Esophagus muscularis mucosa (tissue), 4 donors: Measurements from ENCODE around the gene EDDM13. TPM values are rescaled to one million over a fixed set of nuclear protein-coding genes. Genes with fewer than 3 reads are reported as not detected.
"Not testable (repeated sequence)": the region's sequence is repeated elsewhere in the genome, so short reads cannot be mapped to it uniquely, and the experiment has no call there.

Source experiments
- DNase-seq: peaks from one replicate; pipeline ENCODE4 v3.0.0-alpha.2; 2017; ENCODE audit errors: extremely low spot score
- H3K27ac ChIP-seq, 4 donors: fragments of 200-600 bp; sonication (generic); replicated peaks in 1 of 4; 1 replicate in 3 of 4; 2 replicates in 1 of 4; pipeline ENCODE4 v1.5.1; 2016 to 2019; ENCODE audit warnings: mild to moderate bottlenecking in 1 of 4
- H3K27me3 ChIP-seq, 4 donors: fragments of 200-600 bp; sonication (generic); one replicate each; pipeline versions ENCODE4 v1.5.1 to v1.6.0; 2016 to 2019
- H3K36me3 ChIP-seq, 4 donors: fragments of 200-600 bp; sonication (generic); one replicate each; pipeline ENCODE4 v1.5.1; 2016 to 2019
- H3K4me1 ChIP-seq, 4 donors: fragments of 200-600 bp; sonication (generic); one replicate each; pipeline ENCODE4 v1.5.1; 2016 to 2019
- H3K4me3 ChIP-seq, 4 donors: fragments of 200-600 bp; sonication (generic); 1 replicate in 2 of 4; 2 replicates in 2 of 4; pipeline ENCODE4 v1.5.1; 2016 to 2019; ENCODE audit warnings: mild to moderate bottlenecking in 4 of 4, moderate library complexity in 1 of 4
- H3K9me3 ChIP-seq, 4 donors: fragments of 200-600 bp; sonication (generic); 1 replicate in 3 of 4; 2 replicates in 1 of 4; pipeline ENCODE4 v1.5.1; 2016 to 2019
- EP300 ChIP-seq: sonication (generic); formaldehyde crosslinking; IDR thresholded peaks from one replicate; pipeline ENCODE4 v1.6.1; 2017; ENCODE audit warnings: antibody characterized with exemption
- POLR2A ChIP-seq: fragments of 450-650 bp; IDR thresholded peaks from one replicate; pipeline ENCODE4 v1.6.1; 2017; ENCODE audit warnings: antibody characterized with exemption, moderate library complexity, mild to moderate bottlenecking, low read depth
- POLR2AphosphoS5 ChIP-seq, 2 donors: sonication (generic); formaldehyde crosslinking; IDR thresholded peaks; one replicate each; pipeline ENCODE4 v1.6.1; 2017; ENCODE audit warnings: antibody characterized with exemption in 2 of 2
- WGBS: methylation state at CpG from one replicate; pipeline ENCODE4 v1.1.5; 2018; 5-methylcytosine and 5-hydroxymethylcytosine counted together
- intact Hi-C: fragments of 100-400 bp; cut with DNase I; formaldehyde crosslinking; loops from one replicate; pipeline ENCODE4 v1.15.1; 2023
- total RNA-seq, 4 donors: library from RNA; depleted of rRNA; stranded (reverse); fragments of >200 nt; gene quantifications; one replicate each; pipeline versions ENCODE4 v1.1.0 to v1.2.1, GENCODE V29; 2016
- TF ChIP-seq, protein P1 (sequence below), 3 experiments: fragments of 200-600 bp in 2 of 3; fragments of 450-650 bp in 1 of 3; sonication (generic) in 2 of 3; IDR thresholded peaks; one replicate each; pipeline ENCODE4 v1.5.1; 2017 to 2019; ENCODE audit warnings: antibody characterized with exemption in 3 of 3, mild to moderate bottlenecking in 2 of 3, moderate library complexity in 1 of 3

EDDM13 gene
- total RNA-seq, 4 donors from 2014 or later: 2.9 TPM; not detected in 3

DNA sequence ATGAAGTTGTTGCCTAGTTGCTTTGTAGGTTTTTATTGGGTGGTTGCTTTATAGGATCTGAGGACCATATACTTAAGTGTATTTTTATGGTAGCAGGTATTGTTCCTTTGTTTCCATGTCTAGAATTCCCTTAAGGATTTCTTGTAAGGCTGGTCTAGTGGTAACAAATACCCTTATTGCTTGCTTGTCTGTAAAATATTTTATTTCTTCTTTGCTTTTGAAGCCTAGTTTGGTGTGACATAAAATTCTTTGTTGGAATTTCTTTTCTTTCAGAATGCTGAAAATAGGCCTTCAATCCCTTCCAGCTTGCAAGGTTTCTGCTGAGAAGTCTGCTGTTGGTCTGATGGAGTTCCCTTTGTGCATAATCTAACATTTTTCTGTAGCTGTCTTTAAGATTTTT, 60.1 kb downstream of the EDDM13 start:
- Histone ChIP-seq H3K27me3 (no peaks in the 10 kb centered on the region), H3K4me1 (no peaks in the 10 kb centered on the region), H3K9me3 (peaks cover 0 to 14% (median 9%) of the 10 kb centered on the region in 4 donors), H3K4me3 (no peak overlapping the region), H3K36me3 (no peaks in the 10 kb centered on the region), H3K27ac (no peak overlapping the region)
- TF ChIP-seq EP300 (no peak), POLR2A (no peak), POLR2AphosphoS5 (IDR thresholded peaks at IDR 0.05) (no peak)
- TF ChIP-seq, protein P1, sequence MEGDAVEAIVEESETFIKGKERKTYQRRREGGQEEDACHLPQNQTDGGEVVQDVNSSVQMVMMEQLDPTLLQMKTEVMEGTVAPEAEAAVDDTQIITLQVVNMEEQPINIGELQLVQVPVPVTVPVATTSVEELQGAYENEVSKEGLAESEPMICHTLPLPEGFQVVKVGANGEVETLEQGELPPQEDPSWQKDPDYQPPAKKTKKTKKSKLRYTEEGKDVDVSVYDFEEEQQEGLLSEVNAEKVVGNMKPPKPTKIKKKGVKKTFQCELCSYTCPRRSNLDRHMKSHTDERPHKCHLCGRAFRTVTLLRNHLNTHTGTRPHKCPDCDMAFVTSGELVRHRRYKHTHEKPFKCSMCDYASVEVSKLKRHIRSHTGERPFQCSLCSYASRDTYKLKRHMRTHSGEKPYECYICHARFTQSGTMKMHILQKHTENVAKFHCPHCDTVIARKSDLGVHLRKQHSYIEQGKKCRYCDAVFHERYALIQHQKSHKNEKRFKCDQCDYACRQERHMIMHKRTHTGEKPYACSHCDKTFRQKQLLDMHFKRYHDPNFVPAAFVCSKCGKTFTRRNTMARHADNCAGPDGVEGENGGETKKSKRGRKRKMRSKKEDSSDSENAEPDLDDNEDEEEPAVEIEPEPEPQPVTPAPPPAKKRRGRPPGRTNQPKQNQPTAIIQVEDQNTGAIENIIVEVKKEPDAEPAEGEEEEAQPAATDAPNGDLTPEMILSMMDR (IDR thresholded peaks at IDR 0.05): no peak
- DNase-seq: no peak
- intact Hi-C loops: no loop called here

DNA sequence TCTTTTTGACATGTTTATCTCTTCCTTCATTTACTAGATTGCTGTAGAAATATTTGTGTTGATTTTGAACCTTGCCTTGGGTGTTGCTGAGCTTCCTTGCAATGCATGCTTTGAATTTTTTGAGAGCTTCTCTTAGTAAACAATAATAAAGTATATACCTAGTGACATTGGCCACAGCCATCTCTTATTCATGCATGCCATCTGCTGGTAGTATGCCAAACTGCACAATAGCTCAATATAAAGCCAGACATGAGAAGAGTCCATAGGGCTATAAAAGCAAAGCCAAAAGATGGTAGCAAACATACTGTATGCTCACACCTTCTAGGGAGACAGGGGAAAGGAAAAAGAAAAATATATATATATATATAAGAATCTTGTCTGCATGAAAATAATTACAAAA, 61.0 kb downstream of the EDDM13 start:
- Histone ChIP-seq H3K4me3 (no peak overlapping the region), H3K4me1 (no peaks in the 10 kb centered on the region), H3K9me3 (peaks cover 0 to 14% (median 9%) of the 10 kb centered on the region in 4 donors), H3K27ac (no peak overlapping the region), H3K36me3 (no peaks in the 10 kb centered on the region), H3K27me3 (no peaks in the 10 kb centered on the region)
- TF ChIP-seq, protein P1 (IDR thresholded peaks at IDR 0.05): peak in 2 of 3 experiments; percentile 33 to 39
- TF ChIP-seq EP300: no peak
- DNase-seq: no peak
- intact Hi-C loops: no loop called here

DNA sequence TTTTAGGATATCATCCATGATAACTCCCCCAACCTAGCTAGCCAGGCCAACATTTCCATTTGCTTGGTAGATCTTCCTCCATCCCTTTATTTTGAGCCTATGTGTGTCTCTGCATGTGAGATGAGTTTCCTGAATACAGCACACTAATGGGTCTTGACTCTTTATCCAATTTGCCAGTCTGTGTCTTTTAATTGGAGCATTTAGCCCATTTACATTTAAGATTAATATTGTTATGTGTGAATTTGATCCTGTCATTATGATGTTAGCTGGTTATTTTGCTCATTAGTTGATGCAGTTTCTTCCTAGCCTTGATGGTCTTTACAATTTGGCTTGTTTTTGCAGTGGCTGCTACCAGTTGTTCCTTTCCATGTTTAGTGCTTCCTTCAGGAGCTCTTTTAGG, 62.8 kb downstream of the EDDM13 start:
- H3K4me1 ChIP-seq, H3K36me3 ChIP-seq, intact Hi-C loops, H3K4me3 ChIP-seq, H3K27me3 ChIP-seq, H3K27ac ChIP-seq, DNase-seq: not testable (repeated sequence)
- H3K9me3 ChIP-seq: peaks cover 0 to 14% (median 9%) of the 10 kb centered on the region in 4 donors

DNA sequence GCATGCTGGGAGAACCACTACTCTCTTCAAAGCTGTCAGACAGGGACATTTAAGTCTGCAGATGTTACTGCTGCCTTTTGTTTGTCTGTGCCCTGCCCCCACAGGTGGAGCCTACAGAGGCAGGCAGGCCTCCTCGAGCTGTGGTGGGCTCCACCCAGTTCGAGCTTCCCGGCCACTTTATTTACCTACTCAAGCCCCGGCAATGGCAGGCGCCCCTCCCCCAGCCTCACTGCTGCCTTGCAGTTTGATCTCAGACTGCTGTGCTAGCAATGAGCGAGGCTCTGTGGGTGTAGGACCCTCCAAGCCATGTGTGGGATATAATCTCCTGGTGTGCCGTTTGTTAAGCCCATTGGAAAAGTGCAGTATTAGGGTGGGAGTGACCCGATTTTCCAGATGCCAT, 64.5 kb downstream of the EDDM13 start:
- H3K27ac ChIP-seq, H3K36me3 ChIP-seq, H3K4me1 ChIP-seq, DNase-seq, H3K27me3 ChIP-seq, H3K4me3 ChIP-seq, intact Hi-C loops: not testable (repeated sequence)
- peaks cover 0 to 14% (median 9%) of the 10 kb centered on the region in 4 donors for H3K9me3 ChIP-seq
- 89% methylated on average over 6 of the region's 8 CpGs for WGBS

DNA sequence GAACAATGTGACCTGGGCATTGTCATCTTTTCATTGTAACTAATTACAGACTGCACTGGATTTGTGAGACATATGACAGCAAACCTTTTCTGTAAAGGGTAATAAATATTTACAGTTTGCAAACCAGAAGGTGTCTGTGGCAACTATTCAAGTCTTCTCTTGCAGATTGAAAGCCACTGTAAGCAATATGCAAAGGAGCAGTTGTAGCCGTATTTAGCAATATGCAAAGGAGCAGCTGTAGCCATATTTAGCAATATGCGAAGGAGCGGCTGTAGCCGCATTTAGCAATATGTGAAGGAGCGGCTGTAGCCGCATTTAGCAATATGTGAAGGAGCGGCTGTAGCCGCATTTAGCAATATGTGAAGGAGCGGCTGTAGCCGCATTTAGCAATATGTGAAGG, 66.5 kb downstream of the EDDM13 start:
- WGBS: 90% methylated on average over 9 of the region's 10 CpGs
- H3K27me3 ChIP-seq, H3K9me3 ChIP-seq, H3K27ac ChIP-seq, H3K36me3 ChIP-seq, H3K4me1 ChIP-seq, intact Hi-C loops, H3K4me3 ChIP-seq, DNase-seq: not testable (repeated sequence)

DNA sequence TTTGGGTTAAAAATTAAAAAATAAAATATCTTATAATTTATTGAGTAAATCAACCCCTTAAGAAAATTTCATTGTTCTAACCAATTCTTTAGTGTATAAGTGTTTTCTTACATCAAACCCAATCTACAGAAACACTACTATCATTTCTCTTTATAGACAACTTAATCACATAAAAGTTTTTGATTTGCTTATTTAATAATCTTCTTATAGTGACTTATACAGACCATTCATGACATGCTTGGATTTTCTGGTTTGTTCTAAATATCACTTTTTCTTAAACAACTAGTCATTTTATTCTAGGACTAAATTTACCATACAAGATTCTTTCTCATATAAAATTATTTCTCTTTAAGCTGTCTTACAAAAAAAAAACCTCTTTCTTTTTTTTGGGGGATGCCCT, 69.4 kb downstream of the EDDM13 start:
- Histone ChIP-seq H3K27me3 (no peaks in the 10 kb centered on the region), H3K36me3 (no peaks in the 10 kb centered on the region), H3K27ac (no peak overlapping the region), H3K4me3 (no peak overlapping the region), H3K9me3 (no peaks in the 10 kb centered on the region), H3K4me1 (no peaks in the 10 kb centered on the region)
- DNase-seq: no peak
- no peak for TF ChIP-seq POLR2AphosphoS5 (IDR thresholded peaks at IDR 0.05)
- no peak for TF ChIP-seq POLR2A
- TF ChIP-seq, protein P1 (IDR thresholded peaks at IDR 0.05): no peak
- no peak for TF ChIP-seq EP300
- intact Hi-C loops: no loop called here
